Right atrium auricular region (tissue), 2 donors: ENCODE results near the gene EFHD2. TPM values are rescaled to one million over a fixed set of nuclear protein-coding genes. Genes with fewer than 3 reads are reported as not detected.
"Not testable (repeated sequence)": the region's sequence is repeated elsewhere in the genome, so short reads cannot be mapped to it uniquely, and the experiment has no call there.

Experiments
- DNase-seq: peaks from one replicate; pipeline ENCODE4 v3.0.0-alpha.2; 2019; ENCODE audit warnings: low spot score
- H3K27ac ChIP-seq, 2 donors: fragments of 200-600 bp; sonication (generic); 1 replicate in 1 of 2; 2 replicates in 1 of 2; pipeline ENCODE4 v1.5.1; 2016 to 2019
- H3K27me3 ChIP-seq, 2 donors: fragments of 200-600 bp; sonication (generic); one replicate each; pipeline versions ENCODE4 v1.5.1 to v1.6.0; 2017 to 2019
- H3K36me3 ChIP-seq: fragments of 200-600 bp; sonication (generic); one replicate; pipeline ENCODE4 v1.5.1; 2016
- H3K4me1 ChIP-seq, 2 donors: fragments of 200-600 bp; sonication (generic); one replicate each; pipeline versions ENCODE4 v1.5.1 to v1.6.0; 2017 to 2019
- H3K4me3 ChIP-seq, 2 donors: fragments of 200-600 bp; sonication (generic); 1 replicate in 1 of 2; 2 replicates in 1 of 2; pipeline ENCODE4 v1.5.1; 2017 to 2019; ENCODE audit warnings: mild to moderate bottlenecking in 1 of 2, moderate library complexity in 1 of 2
- H3K9me3 ChIP-seq, 2 donors: fragments of 200-600 bp; sonication (generic); one replicate each; pipeline ENCODE4 v1.5.1; 2019
- CTCF ChIP-seq, 2 donors: fragments of 200-600 bp; sonication (generic); IDR thresholded peaks; one replicate each; pipeline ENCODE4 v1.5.1; 2019; ENCODE audit warnings: antibody characterized with exemption in 2 of 2
- total RNA-seq, 2 donors: library from RNA; depleted of rRNA; stranded (reverse); fragments of >200 nt; gene quantifications; one replicate each; pipeline ENCODE4 v1.1.0, GENCODE V29; 2016

Gene EFHD2
- total RNA-seq, 2 donors from 2014 or later: 13.7 to 23.9 TPM

GRCh38 chr1:15456313-15456954 lies 46.7 kb downstream of the EFHD2 start, which contains the start of gene CELA2A:
CELA2A (plus strand) TSS chr1:15456732; CDS start chr1:15456754, 22 bp downstream.
- Histone ChIP-seq H3K36me3 (no peaks in the 10 kb centered on the region), H3K9me3 (no peaks in the 10 kb centered on the region), H3K27me3 (no peaks in the 10 kb centered on the region), H3K4me3 (no peak within 1 kb of the TSS), H3K4me1 (no peaks in the 10 kb centered on the region), H3K27ac (no peak within 1 kb of the TSS)
- no peak for DNase-seq
- no peak for TF ChIP-seq CTCF (IDR thresholded peaks at IDR 0.05)

- Histone ChIP-seq H3K4me3 (no peak overlapping the region), H3K27ac (no peak overlapping the region), H3K36me3 (no peaks in the 10 kb centered on the region), H3K27me3 (no peaks in the 10 kb centered on the region), H3K9me3 (no peaks in the 10 kb centered on the region), H3K4me1 (no peaks in the 10 kb centered on the region)
- TF ChIP-seq CTCF (IDR thresholded peaks at IDR 0.05): no peak
- DNase-seq: no peak
Measured at GRCh38 chr1:15457585-15457984, 47.9 kb downstream of the EFHD2 start.

GRCh38 chr1:15458388-15458787 lies 48.7 kb downstream of the EFHD2 start:
- not testable (repeated sequence) for H3K27me3 ChIP-seq, DNase-seq, H3K36me3 ChIP-seq, H3K4me1 ChIP-seq, H3K9me3 ChIP-seq, H3K4me3 ChIP-seq, H3K27ac ChIP-seq

GRCh38 chr1:15459771-15460707 lies 50.4 kb downstream of the EFHD2 start:
- no peak for DNase-seq
- Histone ChIP-seq H3K4me3 (no peak overlapping the region), H3K36me3 (no peaks in the 10 kb centered on the region), H3K27me3 (no peaks in the 10 kb centered on the region), H3K4me1 (no peaks in the 10 kb centered on the region), H3K27ac (no peak overlapping the region), H3K9me3 (no peaks in the 10 kb centered on the region)
- no peak for TF ChIP-seq CTCF (IDR thresholded peaks at IDR 0.05)

GRCh38 chr1:15460708-15461095 lies 51.0 kb downstream of the EFHD2 start:
- Histone ChIP-seq H3K4me1 (no peaks in the 10 kb centered on the region), H3K27ac (no peak overlapping the region), H3K36me3 (no peaks in the 10 kb centered on the region), H3K27me3 (no peaks in the 10 kb centered on the region), H3K4me3 (no peak overlapping the region), H3K9me3 (no peaks in the 10 kb centered on the region)
- TF ChIP-seq CTCF (IDR thresholded peaks at IDR 0.05): no peak
- DNase-seq: no peak

- not testable (repeated sequence) for H3K4me3 ChIP-seq, H3K27me3 ChIP-seq, H3K27ac ChIP-seq, DNase-seq, H3K9me3 ChIP-seq, H3K36me3 ChIP-seq, H3K4me1 ChIP-seq
Measured at GRCh38 chr1:15463064-15463800, 53.5 kb downstream of the EFHD2 start.

- H3K4me3 ChIP-seq, H3K4me1 ChIP-seq, H3K27me3 ChIP-seq, H3K9me3 ChIP-seq, DNase-seq, H3K36me3 ChIP-seq, H3K27ac ChIP-seq: not testable (repeated sequence)
Measured at GRCh38 chr1:15463926-15464322, 54.2 kb downstream of the EFHD2 start.
